ENCODE results near the gene TCERG1L. TPM values are rescaled to one million over a fixed set of nuclear protein-coding genes. Genes with fewer than 3 reads are reported as not detected.

TCERG1L gene
- total RNA-seq, 4 donors from 2014 or later = not detected

DNA sequence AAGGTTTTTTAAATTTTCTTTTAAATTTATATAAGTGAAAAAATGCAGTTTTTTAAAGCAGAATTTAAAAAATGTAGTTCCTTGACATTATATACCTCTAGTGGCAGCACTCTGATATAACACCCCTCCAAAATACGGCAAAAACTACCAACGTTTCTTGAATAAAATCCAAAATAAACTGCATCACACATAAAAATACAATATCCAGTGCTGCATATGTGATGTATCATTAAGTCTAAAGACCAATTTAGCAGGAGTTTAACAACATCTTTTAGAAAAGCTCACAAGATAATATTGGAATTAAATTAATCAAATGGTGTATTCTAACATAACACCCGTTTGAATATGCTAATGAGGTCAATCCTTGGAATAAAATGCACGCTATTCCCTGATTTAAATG lies 1.4 kb downstream of the TCERG1L start:
- H3K9me3 ChIP-seq = no peaks in the 10 kb centered on the region
- TF ChIP-seq, protein P1, sequence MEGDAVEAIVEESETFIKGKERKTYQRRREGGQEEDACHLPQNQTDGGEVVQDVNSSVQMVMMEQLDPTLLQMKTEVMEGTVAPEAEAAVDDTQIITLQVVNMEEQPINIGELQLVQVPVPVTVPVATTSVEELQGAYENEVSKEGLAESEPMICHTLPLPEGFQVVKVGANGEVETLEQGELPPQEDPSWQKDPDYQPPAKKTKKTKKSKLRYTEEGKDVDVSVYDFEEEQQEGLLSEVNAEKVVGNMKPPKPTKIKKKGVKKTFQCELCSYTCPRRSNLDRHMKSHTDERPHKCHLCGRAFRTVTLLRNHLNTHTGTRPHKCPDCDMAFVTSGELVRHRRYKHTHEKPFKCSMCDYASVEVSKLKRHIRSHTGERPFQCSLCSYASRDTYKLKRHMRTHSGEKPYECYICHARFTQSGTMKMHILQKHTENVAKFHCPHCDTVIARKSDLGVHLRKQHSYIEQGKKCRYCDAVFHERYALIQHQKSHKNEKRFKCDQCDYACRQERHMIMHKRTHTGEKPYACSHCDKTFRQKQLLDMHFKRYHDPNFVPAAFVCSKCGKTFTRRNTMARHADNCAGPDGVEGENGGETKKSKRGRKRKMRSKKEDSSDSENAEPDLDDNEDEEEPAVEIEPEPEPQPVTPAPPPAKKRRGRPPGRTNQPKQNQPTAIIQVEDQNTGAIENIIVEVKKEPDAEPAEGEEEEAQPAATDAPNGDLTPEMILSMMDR (IDR thresholded peaks at IDR 0.05) = peak in 1 of 6 experiments; percentile 21
- no peak for TF ChIP-seq POLR2A (IDR thresholded peaks at IDR 0.05)
- DNase-seq = no peak
- H3K4me3 ChIP-seq = no peak overlapping the region
- H3K27me3 ChIP-seq = peaks cover 0 to 5% of the 10 kb centered on the region in 2 donors
- no peak overlapping the region for H3K27ac ChIP-seq
- no peaks in the 10 kb centered on the region for H3K36me3 ChIP-seq
- H3K4me1 ChIP-seq = peaks cover 0 to 5% (median 2%) of the 10 kb centered on the region in 4 donors

DNA sequence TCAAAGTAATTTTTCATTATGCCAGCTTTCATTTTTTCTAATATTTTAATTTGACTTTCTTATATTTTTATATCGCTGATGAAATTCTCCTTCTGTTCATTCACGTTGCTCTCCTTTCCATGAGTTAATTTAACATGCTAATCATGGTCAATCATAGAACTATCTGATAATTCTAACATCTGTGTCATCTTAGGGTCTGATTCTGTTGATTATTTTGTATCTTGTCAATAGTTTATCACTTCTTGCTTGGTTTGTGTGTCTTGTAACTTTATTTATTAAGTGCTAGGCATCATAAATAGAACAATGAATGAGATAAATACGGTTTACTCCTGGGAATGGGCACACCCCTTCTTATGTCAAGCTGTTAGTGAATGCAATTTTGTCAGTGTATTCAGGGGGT lies 11.0 kb downstream of the TCERG1L start:
- H3K36me3 ChIP-seq = no peaks in the 10 kb centered on the region
- TF ChIP-seq POLR2A (IDR thresholded peaks at IDR 0.05) = no peak
- TF ChIP-seq, protein P1 (IDR thresholded peaks at IDR 0.05) = no peak
- no peaks in the 10 kb centered on the region for H3K27me3 ChIP-seq
- H3K4me3 ChIP-seq = no peak overlapping the region
- H3K9me3 ChIP-seq = peaks cover 0 to 13% (median 0%) of the 10 kb centered on the region in 4 donors
- no peak for DNase-seq
- no peaks in the 10 kb centered on the region for H3K4me1 ChIP-seq
- no peak overlapping the region for H3K27ac ChIP-seq

DNA sequence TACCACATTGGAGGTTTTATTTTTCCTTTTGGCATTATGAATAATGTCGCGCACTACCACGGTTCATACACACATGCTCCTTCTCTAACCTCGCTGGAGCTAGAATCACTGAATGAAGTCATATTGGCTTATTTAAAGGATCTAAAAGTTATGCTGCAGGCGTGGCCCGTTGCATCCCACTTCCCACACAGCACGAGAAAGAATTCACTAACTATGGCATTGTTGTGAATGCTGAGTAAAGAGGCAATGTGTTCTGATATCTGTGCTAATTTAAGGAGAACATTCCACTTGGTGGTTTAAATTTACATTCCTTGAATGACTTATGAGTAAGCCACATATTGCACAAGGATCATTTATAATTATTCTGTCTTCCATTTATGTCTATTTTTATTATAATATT lies 20.7 kb downstream of the TCERG1L start:
- Histone ChIP-seq H3K36me3 (no peaks in the 10 kb centered on the region), H3K9me3 (peaks cover 0 to 4% (median 0%) of the 10 kb centered on the region in 4 donors), H3K27ac (no peak overlapping the region), H3K27me3 (no peaks in the 10 kb centered on the region), H3K4me3 (no peak overlapping the region), H3K4me1 (no peaks in the 10 kb centered on the region)
- TF ChIP-seq, protein P1 (IDR thresholded peaks at IDR 0.05) = no peak
- no peak for TF ChIP-seq POLR2A (IDR thresholded peaks at IDR 0.05)
- DNase-seq = no peak

DNA sequence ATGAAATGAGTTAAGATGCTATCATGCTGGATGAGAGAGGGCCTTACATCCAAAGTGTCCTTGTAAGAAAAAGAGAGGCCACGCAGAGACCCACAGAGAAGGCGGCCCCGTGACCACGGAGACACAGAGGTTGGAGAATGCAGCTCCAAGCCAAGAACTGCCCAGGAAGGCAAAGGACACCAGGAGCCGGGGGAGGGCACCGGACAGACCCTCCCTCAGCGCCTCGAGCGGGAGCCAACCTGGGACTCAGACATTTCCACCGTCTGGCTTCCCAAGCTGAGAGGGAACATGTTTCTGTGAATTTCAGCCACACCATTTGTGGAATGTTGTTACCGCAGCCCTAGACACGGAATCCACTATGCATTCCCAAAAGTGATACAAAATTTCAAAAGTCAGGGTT lies 22.9 kb downstream of the TCERG1L start:
- H3K4me1 ChIP-seq = no peaks in the 10 kb centered on the region
- no peak for DNase-seq
- TF ChIP-seq, protein P1 (IDR thresholded peaks at IDR 0.05) = no peak
- TF ChIP-seq POLR2A (IDR thresholded peaks at IDR 0.05) = no peak
- no peak overlapping the region for H3K27ac ChIP-seq
- no peaks in the 10 kb centered on the region for H3K27me3 ChIP-seq
- H3K4me3 ChIP-seq = no peak overlapping the region
- no peaks in the 10 kb centered on the region for H3K36me3 ChIP-seq
- peaks cover 0 to 7% (median 0%) of the 10 kb centered on the region in 4 donors for H3K9me3 ChIP-seq

DNA sequence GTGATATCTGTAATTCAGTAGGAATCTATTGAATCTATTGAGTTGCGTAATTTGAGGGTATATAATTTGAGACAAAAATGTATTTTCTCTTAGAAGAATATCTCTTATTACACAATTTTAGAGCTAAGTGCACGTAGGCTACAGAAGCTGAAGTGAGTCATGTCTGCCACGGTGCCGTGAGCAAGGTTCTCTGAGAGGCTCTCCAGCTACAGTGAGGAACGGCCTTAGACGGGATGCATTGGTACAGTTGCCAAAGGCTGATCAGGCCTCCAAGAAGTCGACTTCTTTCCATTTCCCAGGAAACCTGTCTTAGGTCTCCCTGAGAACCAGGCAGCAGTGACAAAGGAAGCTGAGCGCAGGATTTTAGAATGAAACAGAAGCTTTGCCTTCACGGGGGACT lies 28.6 kb downstream of the TCERG1L start:
- Histone ChIP-seq H3K27ac (no peak overlapping the region), H3K36me3 (no peaks in the 10 kb centered on the region), H3K27me3 (no peaks in the 10 kb centered on the region), H3K4me3 (no peak overlapping the region), H3K9me3 (peaks cover 0 to 7% (median 0%) of the 10 kb centered on the region in 4 donors), H3K4me1 (no peaks in the 10 kb centered on the region)
- no peak for DNase-seq
- TF ChIP-seq POLR2A (IDR thresholded peaks at IDR 0.05) = no peak
- TF ChIP-seq, protein P1 (IDR thresholded peaks at IDR 0.05) = no peak

DNA sequence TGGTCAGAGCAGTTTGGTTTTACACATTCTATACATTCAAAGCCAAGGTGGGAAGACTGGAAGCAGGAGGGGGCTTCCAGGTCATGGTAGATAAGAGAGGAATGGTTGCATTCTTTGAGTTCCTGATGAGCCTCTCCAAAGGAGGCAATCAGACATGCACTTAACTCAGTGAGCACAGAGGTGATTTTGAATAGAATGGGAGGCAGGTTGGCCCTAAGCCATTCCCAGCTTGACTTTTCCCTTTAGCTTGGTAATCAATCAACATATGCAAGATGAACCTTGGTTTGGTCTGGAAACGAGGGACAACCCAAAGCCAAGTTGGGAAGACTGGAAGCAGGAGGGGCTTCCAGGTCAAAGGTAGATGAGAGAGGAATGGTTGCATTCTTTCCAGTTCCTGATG lies 31.4 kb downstream of the TCERG1L start:
- H3K9me3 ChIP-seq = peaks cover 0 to 7% (median 0%) of the 10 kb centered on the region in 4 donors
- no peaks in the 10 kb centered on the region for H3K27me3 ChIP-seq
- TF ChIP-seq, protein P1 (IDR thresholded peaks at IDR 0.05) = no peak
- no peak for TF ChIP-seq POLR2A (IDR thresholded peaks at IDR 0.05)
- DNase-seq = no peak
- H3K27ac ChIP-seq = no peak overlapping the region
- H3K4me1 ChIP-seq = no peaks in the 10 kb centered on the region
- no peaks in the 10 kb centered on the region for H3K36me3 ChIP-seq
- no peak overlapping the region for H3K4me3 ChIP-seq

Data from Peyer's patch (tissue), 4 donors.